GM19324 (cell line): ENCODE measurements around the gene C20orf204.
"Not testable (repeated sequence)": the region's sequence is repeated elsewhere in the genome, so short reads cannot be mapped to it uniquely, and the experiment has no call there.

Experiments used
- ATAC-seq: cut with Tn5 transposase; IDR thresholded peaks from one replicate; pipeline ENCODE4 v1.9.1; 2021; ENCODE audit warnings: mild to moderate bottlenecking, moderate library complexity; ENCODE audit not compliant: unreplicated experiment, low FRiP score

The C20orf204 gene

GRCh38 chr20:64035933-64036345, at the start of gene C20orf204:
C20orf204 (plus strand) TSS chr20:64036182; CDS start chr20:64036324, 142 bp downstream.
- no peak for ATAC-seq

GRCh38 chr20:64000906-64001305, 35.1 kb upstream of the C20orf204 start:
- ATAC-seq = no peak

- no peak for ATAC-seq
Observed at GRCh38 chr20:64001607-64002011, 34.4 kb upstream of the C20orf204 start.

GRCh38 chr20:64003960-64004725, 31.8 kb upstream of the C20orf204 start:
- no peak for ATAC-seq

- ATAC-seq = no peak
Observed at GRCh38 chr20:64005394-64005793, 30.6 kb upstream of the C20orf204 start.

GRCh38 chr20:64006490-64006889, 29.5 kb upstream of the C20orf204 start:
- ATAC-seq = no peak

- no peak for ATAC-seq
Observed at GRCh38 chr20:64006902-64007301, 29.1 kb upstream of the C20orf204 start.

GRCh38 chr20:64009811-64010387, 26.1 kb upstream of the C20orf204 start:
- ATAC-seq = no peak

GRCh38 chr20:64010711-64011237, 25.2 kb upstream of the C20orf204 start:
- no peak for ATAC-seq

- no peak for ATAC-seq
Observed at GRCh38 chr20:64011366-64011779, 24.6 kb upstream of the C20orf204 start.

- ATAC-seq = not testable (repeated sequence)
Observed at GRCh38 chr20:64012385-64013154, 23.4 kb upstream of the C20orf204 start.

GRCh38 chr20:64015635-64016034, 20.3 kb upstream of the C20orf204 start:
- no peak for ATAC-seq

- no peak for ATAC-seq
Observed at GRCh38 chr20:64021124-64021975, 14.6 kb upstream of the C20orf204 start.

- ATAC-seq = no peak
Observed at GRCh38 chr20:64022671-64023360, 13.2 kb upstream of the C20orf204 start.

GRCh38 chr20:64023361-64024140, 12.4 kb upstream of the C20orf204 start:
- no peak for ATAC-seq

- ATAC-seq = no peak
Observed at GRCh38 chr20:64024141-64024990, 11.6 kb upstream of the C20orf204 start.

GRCh38 chr20:64025101-64025825, 10.7 kb upstream of the C20orf204 start:
- ATAC-seq = no peak
